Cardiac septum (tissue), 1 donor: Measurements from ENCODE around the gene ANXA5. TPM values are rescaled to one million over a fixed set of nuclear protein-coding genes. Genes with fewer than 3 reads are reported as not detected.
"Not testable (repeated sequence)": the region's sequence is repeated elsewhere in the genome, so short reads cannot be mapped to it uniquely, and the experiment has no call there.

ENCODE experiments used
- DNase-seq: peaks from one replicate; pipeline ENCODE4 v3.0.0-alpha.2; 2020; ENCODE audit warnings: low spot score
- intact Hi-C: fragments of 100-400 bp; cut with DNase I; formaldehyde crosslinking; loops from one replicate; pipeline ENCODE4 v1.14.0; 2022
- total RNA-seq: library from RNA; stranded (reverse); fragmentation: NEBNext Ultra II Directional; extraction: Animal tissue kit (Norgen Biotek cat#: 25700); gene quantifications from one replicate; pipeline ENCODE4 v1.2.1, GENCODE V29; 2021
- donor health status: DM: no; HTN: no; CAD: no.

ANXA5 gene
- total RNA-seq, 1 donor from 2014 or later, result 152 TPM

DNA sequence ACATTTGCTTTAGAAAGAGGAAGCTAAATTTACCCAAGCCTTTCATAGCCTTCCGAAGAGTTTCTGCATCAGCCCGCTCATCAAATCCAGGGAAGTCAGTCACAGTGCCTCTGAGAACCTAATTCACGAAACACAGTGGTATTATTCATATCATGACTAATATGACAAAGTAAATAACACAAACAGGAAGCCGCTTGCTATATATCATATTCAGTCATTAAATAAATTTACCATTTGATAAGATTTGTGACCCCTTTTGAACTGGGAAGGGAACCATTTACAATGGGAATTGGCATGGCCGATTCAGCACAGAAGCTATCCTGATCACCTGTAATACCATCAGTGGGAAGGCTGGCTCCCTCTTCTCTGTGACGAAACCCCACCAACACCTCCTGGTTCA, 10.5 kb downstream of the ANXA5 start:
- DNase-seq, result no peak
- intact Hi-C loops, result no loop called here

DNA sequence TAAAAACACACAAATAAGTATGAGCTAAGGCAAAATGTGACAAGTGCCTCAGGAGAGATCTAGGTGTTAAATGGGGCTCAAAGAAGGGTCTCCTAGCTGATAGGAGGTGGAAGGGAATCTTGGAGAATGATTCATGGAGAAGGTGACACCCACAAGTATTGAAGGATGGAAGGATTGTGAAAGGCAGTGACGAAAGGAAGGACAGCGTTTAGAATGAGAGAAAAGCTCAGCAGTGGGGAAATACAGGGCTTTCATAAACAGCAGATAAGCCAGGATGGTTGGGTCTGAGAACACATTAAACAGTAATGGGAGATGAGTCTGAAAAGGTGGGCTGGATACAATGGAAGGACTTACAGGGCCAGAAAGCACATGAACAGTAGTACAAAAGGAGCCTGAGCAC, 11.5 kb downstream of the ANXA5 start:
- intact Hi-C loops, result no loop called here
- DNase-seq, result no peak

GRCh38 chr4:121684561-121684960, 12.2 kb downstream of the ANXA5 start:
- intact Hi-C loops, result no loop called here
- no peak for DNase-seq

GRCh38 chr4:121684016-121684415, 12.8 kb downstream of the ANXA5 start:
- intact Hi-C loops, result no loop called here
- DNase-seq, result no peak

- DNase-seq, result no peak
- intact Hi-C loops, result no loop called here
Measured at GRCh38 chr4:121680571-121680970, 16.2 kb downstream of the ANXA5 start.

DNA sequence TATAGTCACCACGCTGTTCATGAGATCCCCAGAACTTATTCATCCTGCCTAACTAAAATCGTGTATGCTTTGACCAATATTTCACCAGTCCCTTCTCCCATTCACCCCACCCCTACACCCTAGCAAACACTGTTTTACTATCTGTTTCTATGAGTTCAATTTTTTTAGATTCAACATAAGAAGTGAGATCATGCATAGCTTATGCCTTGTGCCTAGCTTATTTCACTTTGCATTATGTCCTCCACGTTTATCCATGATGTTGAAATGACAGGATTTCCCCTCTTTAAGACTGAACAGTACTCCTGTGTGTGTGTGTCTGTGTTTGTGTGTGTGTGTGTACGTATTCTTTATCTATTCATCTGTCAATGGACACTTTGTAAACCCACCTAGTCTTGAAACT, 16.8 kb downstream of the ANXA5 start:
- DNase-seq, result no peak
- intact Hi-C loops, result no loop called here

GRCh38 chr4:121679267-121679666, 17.5 kb downstream of the ANXA5 start:
- intact Hi-C loops, result no loop called here
- no peak for DNase-seq

DNA sequence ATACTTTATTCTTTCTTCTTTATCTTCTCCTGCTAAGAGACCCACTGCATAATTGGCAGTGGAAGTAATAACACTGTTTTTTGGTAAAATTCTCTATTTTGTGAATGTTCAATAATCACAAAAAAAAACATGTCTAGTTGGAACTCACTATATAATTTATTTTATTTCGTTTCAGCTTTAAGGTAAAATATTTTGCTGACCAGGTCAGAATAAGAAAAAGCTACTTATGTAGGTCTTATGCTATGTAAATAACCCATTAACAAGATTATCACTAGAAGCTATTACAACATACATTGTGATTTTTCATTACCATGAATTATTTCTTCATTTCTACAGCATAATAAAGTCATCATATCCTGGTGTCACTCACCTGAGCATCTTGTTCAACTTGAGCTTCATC, 19.3 kb downstream of the ANXA5 start:
- no peak for DNase-seq
- intact Hi-C loops, result no loop called here

DNA sequence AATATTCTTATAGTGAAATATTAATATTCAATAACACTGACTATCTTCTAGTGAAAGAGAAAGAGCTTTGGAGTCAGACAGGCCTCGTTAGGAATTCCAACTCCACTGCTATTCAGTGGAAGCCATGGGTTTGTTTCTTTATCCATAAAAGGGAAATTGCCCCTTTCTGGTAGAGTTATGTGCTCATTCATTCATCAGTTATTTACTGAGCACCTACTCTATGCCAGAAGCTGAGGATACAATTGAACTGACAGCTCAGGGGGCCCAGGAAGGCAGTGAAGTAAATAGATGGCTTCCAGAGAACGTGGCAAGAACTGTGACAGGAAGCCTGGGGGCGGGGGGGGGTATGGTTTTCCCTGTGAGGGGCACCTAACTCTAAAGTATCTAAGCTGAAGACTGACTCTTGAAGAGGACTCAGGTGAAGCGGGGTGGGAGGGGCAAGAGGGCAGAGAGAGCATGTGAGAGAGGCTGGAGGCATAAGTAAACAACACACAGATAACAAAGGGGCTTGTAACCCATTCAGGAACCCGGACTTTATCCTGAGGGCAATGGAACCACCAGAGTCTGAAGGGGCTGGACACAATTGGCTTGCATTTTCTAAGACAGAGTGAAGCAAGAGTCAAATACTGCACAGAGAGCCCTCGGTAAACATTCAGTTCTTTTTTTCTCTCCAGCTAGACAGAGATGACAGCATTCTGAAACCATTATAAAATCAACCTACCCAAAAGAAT, 20.3 kb downstream of the ANXA5 start:
- no peak for DNase-seq
- intact Hi-C loops, result no loop called here

- no peak for DNase-seq
- intact Hi-C loops, result no loop called here
Measured at GRCh38 chr4:121675715-121676114, 21.1 kb downstream of the ANXA5 start.

DNA sequence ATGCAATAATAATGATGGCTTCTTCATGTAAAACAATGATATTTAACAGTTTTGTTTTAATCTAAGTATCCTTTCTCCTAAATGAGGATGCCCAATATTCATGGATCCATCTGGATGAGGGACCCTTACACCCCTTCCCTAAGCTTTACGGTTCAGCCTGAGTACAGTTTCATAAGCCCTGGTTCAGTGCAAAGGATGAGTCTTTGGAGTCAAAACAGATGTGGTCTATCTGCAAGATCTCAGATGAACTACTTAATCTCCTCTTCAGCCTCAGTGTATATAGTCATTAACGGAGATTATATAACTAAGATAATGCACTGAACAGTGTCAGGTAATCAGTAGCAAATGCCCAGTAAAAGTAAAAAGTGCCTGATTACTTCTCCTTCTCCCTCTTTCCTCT, 22.1 kb downstream of the ANXA5 start:
- intact Hi-C loops, result no loop called here
- no peak for DNase-seq

DNA sequence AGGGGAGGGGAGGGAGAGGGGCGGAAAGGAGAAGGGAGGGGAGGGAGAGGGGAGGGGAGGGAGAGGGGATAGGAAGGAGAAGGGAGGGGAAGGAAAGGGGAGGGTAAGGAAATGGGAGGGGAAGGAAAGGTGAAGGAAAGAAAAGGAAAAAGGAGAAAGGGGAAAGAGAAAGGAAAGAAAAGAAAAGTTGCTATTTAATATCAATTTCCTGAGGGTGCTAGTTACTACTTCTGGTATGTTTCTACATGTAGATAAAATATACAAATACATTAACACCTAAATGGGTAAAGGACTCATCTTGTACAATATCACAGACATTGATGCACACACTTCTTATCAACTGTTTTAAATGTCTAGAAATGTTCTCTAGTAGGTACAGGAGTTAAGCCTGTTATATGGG, 22.6 kb downstream of the ANXA5 start:
- intact Hi-C loops, result no loop called here
- no peak for DNase-seq

DNA sequence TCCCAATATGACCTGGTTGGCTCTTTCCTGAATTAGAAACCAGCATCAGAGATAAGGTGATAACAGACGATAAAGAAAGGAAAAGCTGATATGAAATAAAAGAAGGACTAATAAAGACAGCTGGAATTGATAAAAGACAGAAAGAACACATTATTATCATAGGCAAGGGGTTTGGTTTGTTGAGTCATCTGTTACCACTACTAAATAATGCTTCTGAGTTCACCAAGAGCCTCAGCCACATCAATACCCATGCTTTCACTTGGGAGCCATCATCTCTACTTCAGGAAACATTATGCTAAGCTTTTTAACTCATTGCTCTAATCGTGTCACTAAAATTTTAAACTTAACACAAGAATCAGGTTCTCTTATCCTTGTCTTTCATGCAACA, 27.6 kb downstream of the ANXA5 start:
- no peak for DNase-seq
- intact Hi-C loops, result no loop called here

GRCh38 chr4:121668368-121669162, 28.2 kb downstream of the ANXA5 start:
- intact Hi-C loops, result no loop called here
- no peak for DNase-seq

GRCh38 chr4:121666091-121666679, 30.6 kb downstream of the ANXA5 start:
- intact Hi-C loops, result no loop called here
- DNase-seq, result no peak

DNA sequence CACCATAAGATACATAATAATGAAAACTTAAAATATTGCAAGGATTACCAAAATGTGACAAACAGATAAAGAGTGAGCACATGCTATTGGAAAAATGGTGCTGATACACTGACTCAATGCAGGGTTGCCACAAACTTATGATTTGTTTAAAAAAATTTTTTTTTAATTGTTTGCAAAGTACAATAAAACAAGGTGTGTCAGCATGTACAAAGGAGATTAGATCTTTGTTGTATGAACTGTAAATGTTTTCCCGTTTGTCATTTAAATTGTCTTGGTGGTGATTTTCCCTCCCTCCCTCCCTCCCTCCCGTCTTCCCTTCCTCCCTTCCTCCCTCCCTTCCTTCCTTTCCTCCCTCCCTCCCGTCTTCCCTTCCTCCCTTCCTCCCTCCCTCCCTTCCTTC, 31.4 kb downstream of the ANXA5 start:
- DNase-seq, result no peak
- intact Hi-C loops, result no loop called here

GRCh38 chr4:121662225-121662624, 34.6 kb downstream of the ANXA5 start:
- intact Hi-C loops, result no loop called here
- no peak for DNase-seq

- intact Hi-C loops, DNase-seq: not testable (repeated sequence)
Measured at GRCh38 chr4:121660175-121660933, 36.4 kb downstream of the ANXA5 start.

GRCh38 chr4:121658125-121658524, 38.7 kb downstream of the ANXA5 start:
- intact Hi-C loops, result loop anchor here (5.0 kb wide), 2 partner anchors 171 to 286 kb away; no protein-coding TSS in a partner anchor
- no peak for DNase-seq

DNA sequence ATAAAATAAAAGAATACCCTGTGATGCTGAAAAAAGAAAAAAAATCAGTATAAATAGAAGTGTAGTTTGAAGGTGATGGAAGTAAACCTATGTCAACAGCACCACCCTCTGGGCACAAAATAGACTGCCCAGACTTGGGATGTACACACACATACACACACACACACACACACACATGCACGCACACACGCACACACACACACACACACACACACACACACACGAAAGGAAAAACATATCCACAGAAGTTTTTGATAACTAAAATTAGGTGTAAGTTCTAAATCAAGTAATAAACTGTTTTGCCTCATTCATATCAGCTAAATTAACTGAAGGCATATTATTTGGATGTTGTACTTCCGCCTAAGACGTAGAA, 40.5 kb downstream of the ANXA5 start:
- intact Hi-C loops, result loop anchor here (5.0 kb wide), 2 partner anchors 169 to 284 kb away; no protein-coding TSS in a partner anchor
- DNase-seq, result no peak
